ENCODE data around the gene ELOVL2. TPM values are rescaled to one million over a fixed set of nuclear protein-coding genes. Genes with fewer than 3 reads are reported as not detected.

The ELOVL2 gene
- polyA plus RNA-seq, 3 donors, result not detected

DNA sequence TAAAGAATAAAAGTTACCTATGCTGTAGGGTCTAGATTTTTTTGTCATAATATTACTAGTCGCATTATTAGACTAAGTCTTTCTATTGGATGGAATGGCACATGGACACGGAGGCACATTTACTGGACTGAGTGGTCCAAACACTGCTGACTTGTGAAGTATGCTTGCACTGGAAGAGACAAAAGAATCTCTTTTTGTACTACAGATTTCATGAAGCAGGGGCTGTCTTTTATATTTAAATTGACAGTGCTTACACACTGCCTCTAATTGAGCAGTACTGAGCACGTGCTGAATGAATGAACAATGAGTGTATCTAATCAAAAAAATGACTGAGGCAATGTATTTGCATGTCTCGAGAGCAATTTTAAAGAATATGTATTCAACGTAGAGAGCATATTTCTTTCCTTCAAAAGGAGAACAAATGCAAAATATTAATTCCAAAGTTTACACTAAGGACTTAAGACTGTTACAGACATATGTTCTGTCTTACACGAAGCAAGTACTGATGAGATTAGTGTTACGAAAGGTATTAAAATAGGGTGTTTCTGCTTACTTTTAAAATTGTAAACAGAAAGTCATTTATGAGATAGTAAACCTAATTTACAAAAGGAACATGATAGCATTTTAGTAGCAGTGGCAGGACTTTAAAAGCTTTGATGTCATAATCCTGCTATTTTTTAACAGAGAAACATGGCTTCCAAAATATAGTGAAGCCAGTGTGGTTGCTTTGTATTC, 8.3 kb downstream of the ELOVL2 start:
- DNase-seq, result no peak
- Mint-ChIP-seq H3K27me3 (ENCODE audit: low read depth in 3 of 3) (peaks cover 39 to 49% (median 49%) of the 10 kb centered on the region in 3 donors), H3K4me3 (no peak overlapping the region), H3K36me3 (no peaks in the 10 kb centered on the region), H3K9me3 (peaks cover 0 to 2% (median 0%) of the 10 kb centered on the region in 7 donors), H3K4me1 (no peaks in the 10 kb centered on the region), H3K27ac (no peak overlapping the region)
- Histone ChIP-seq H3K36me3 (replicated peaks in 1 of 2; ENCODE audit: control insufficient read depth in 1 of 2, insufficient read depth in 2 of 2, low read length in 2 of 2) (no peaks in the 10 kb centered on the region), H3K27ac (ENCODE audit: low read depth in 1 of 2, low read length in 2 of 2) (no peak overlapping the region), H4K20me1 (ENCODE audit: insufficient read depth, low read length) (no peaks in the 10 kb centered on the region), H3K27me3 (ENCODE audit: control insufficient read depth in 2 of 2, insufficient read depth in 2 of 2, low read length in 2 of 2) (peaks cover 43 to 73% of the 10 kb centered on the region in 2 donors), H3K9ac (ENCODE audit: insufficient read depth, low read length, poor library complexity, severe bottlenecking) (no peak overlapping the region), H3K9me3 (replicated peaks in 1 of 2; ENCODE audit: control insufficient read depth in 1 of 2, insufficient read depth in 1 of 2, low read length in 2 of 2) (peaks cover 0 to 1% of the 10 kb centered on the region in 2 donors), H3K4me1 (ENCODE audit: control insufficient read depth in 1 of 2, insufficient read depth in 2 of 2, low read length in 2 of 2) (no peaks in the 10 kb centered on the region), H2AFZ (ENCODE audit: insufficient read depth, low read depth, low read length, poor library complexity, severe bottlenecking) (no peak overlapping the region), H3K79me2 (ENCODE audit: insufficient read depth, low read length) (no peaks in the 10 kb centered on the region), H3K4me2 (replicated peaks; ENCODE audit: extremely low read depth, low read length, poor library complexity, severe bottlenecking) (no peak overlapping the region), H3K4me3 (replicated peaks in 1 of 3; ENCODE audit: low read depth in 2 of 3, low read length in 3 of 3) (no peak overlapping the region)
- 90% methylated on average over 2 of the region's 7 CpGs for WGBS (ENCODE audit: insufficient coverage)
- TF ChIP-seq, protein P1, sequence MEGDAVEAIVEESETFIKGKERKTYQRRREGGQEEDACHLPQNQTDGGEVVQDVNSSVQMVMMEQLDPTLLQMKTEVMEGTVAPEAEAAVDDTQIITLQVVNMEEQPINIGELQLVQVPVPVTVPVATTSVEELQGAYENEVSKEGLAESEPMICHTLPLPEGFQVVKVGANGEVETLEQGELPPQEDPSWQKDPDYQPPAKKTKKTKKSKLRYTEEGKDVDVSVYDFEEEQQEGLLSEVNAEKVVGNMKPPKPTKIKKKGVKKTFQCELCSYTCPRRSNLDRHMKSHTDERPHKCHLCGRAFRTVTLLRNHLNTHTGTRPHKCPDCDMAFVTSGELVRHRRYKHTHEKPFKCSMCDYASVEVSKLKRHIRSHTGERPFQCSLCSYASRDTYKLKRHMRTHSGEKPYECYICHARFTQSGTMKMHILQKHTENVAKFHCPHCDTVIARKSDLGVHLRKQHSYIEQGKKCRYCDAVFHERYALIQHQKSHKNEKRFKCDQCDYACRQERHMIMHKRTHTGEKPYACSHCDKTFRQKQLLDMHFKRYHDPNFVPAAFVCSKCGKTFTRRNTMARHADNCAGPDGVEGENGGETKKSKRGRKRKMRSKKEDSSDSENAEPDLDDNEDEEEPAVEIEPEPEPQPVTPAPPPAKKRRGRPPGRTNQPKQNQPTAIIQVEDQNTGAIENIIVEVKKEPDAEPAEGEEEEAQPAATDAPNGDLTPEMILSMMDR (IDR thresholded peaks at IDR 0.05), result no peak
- intact Hi-C loops (cut with micrococcal nuclease), result no loop called here

DNA sequence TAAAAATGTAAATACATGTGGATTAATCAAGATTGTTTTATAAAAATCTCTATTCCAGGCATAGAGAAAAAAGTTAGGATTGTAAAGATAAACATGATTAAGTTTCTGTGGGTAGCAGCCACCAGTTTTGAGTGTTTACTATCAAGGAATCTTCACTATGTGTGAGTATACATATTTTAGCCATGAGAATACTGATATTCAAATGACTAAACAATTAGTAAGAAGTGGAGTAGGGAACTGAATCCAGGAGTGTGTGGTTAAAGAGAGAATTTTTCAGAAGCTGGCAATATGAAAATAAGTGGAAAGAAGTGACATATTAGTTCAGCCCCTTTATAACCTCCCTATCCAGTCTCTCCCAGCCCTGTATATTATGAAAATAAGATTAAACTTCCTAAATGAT, 10.3 kb downstream of the ELOVL2 start:
- Histone ChIP-seq H3K4me2 (replicated peaks; ENCODE audit: extremely low read depth, low read length, poor library complexity, severe bottlenecking) (no peak overlapping the region), H3K27me3 (ENCODE audit: control insufficient read depth in 2 of 2, insufficient read depth in 2 of 2, low read length in 2 of 2) (peaks cover 26 to 54% of the 10 kb centered on the region in 2 donors), H3K4me1 (ENCODE audit: control insufficient read depth in 1 of 2, insufficient read depth in 2 of 2, low read length in 2 of 2) (no peaks in the 10 kb centered on the region), H3K9ac (ENCODE audit: insufficient read depth, low read length, poor library complexity, severe bottlenecking) (no peak overlapping the region), H3K79me2 (ENCODE audit: insufficient read depth, low read length) (no peaks in the 10 kb centered on the region), H3K4me3 (replicated peaks in 1 of 3; ENCODE audit: low read depth in 2 of 3, low read length in 3 of 3) (no peak overlapping the region), H3K36me3 (replicated peaks in 1 of 2; ENCODE audit: control insufficient read depth in 1 of 2, insufficient read depth in 2 of 2, low read length in 2 of 2) (no peaks in the 10 kb centered on the region), H2AFZ (ENCODE audit: insufficient read depth, low read depth, low read length, poor library complexity, severe bottlenecking) (no peak overlapping the region), H4K20me1 (ENCODE audit: insufficient read depth, low read length) (no peaks in the 10 kb centered on the region), H3K27ac (ENCODE audit: low read depth in 1 of 2, low read length in 2 of 2) (no peak overlapping the region), H3K9me3 (replicated peaks in 1 of 2; ENCODE audit: control insufficient read depth in 1 of 2, insufficient read depth in 1 of 2, low read length in 2 of 2) (no peaks in the 10 kb centered on the region)
- H3K4me3 Mint-ChIP-seq, result peak overlapping the region in 1 of 2 donors; percentile 9
- intact Hi-C loops (cut with micrococcal nuclease), result no loop called here
- peaks cover 0 to 2% (median 0%) of the 10 kb centered on the region in 7 donors for H3K9me3 Mint-ChIP-seq
- peaks cover 22 to 41% (median 40%) of the 10 kb centered on the region in 3 donors for H3K27me3 Mint-ChIP-seq (ENCODE audit: low read depth in 3 of 3)
- H3K27ac Mint-ChIP-seq, result no peak overlapping the region
- H3K36me3 Mint-ChIP-seq, result no peaks in the 10 kb centered on the region
- TF ChIP-seq, protein P1 (IDR thresholded peaks at IDR 0.05), result no peak
- H3K4me1 Mint-ChIP-seq, result no peaks in the 10 kb centered on the region
- no peak for DNase-seq
